IMR-90 (cell line): Measurements from ENCODE around the gene PLSCR3.

Experiments
- CEBPB ChIP-seq: IDR thresholded peaks from 2 replicates; pipeline ENCODE4 v1.6.1; 2012; ENCODE audit warnings: low read depth, low read length, improper control_type of control experiment
- CHD1 ChIP-seq: IDR thresholded peaks from 2 replicates; pipeline ENCODE4 v1.6.1; 2012; ENCODE audit warnings: low read depth, low read length, improper control_type of control experiment
- FOS ChIP-seq: fragments of 150-350 bp; IDR thresholded peaks from 2 replicates; pipeline ENCODE4 v1.6.1; 2016; ENCODE audit warnings: low read depth, low read length
- MAZ ChIP-seq: IDR thresholded peaks from 2 replicates; pipeline ENCODE4 v1.6.1; 2012; ENCODE audit warnings: low read depth, mild to moderate bottlenecking, low read length, improper control_type of control experiment, moderate library complexity, borderline replicate concordance
- MXI1 ChIP-seq: IDR thresholded peaks from 2 replicates; pipeline ENCODE4 v1.6.1; 2012; ENCODE audit warnings: low read depth, mild to moderate bottlenecking, low read length, moderate library complexity, borderline replicate concordance
- NFE2L2 ChIP-seq: fragments of 150-350 bp; IDR thresholded peaks from 2 replicates; pipeline ENCODE4 v1.6.1; 2016; ENCODE audit warnings: low read depth, mild to moderate bottlenecking, low read length
- POLR2A ChIP-seq: IDR thresholded peaks from 2 replicates; pipeline ENCODE4 v1.6.1; 2012; ENCODE audit warnings: mild to moderate bottlenecking, low read depth, low read length
- RAD21 ChIP-seq: IDR thresholded peaks from 2 replicates; pipeline ENCODE4 v1.6.1; 2012; ENCODE audit warnings: low read length, improper control_type of control experiment
- RCOR1 ChIP-seq: IDR thresholded peaks from 2 replicates; pipeline ENCODE4 v1.6.1; 2012; ENCODE audit warnings: mild to moderate bottlenecking, low read length, improper control_type of control experiment; ENCODE audit not compliant: insufficient replicate concordance
- RFX5 ChIP-seq: IDR thresholded peaks from 2 replicates; pipeline ENCODE4 v1.8.0; 2012; ENCODE audit warnings: low read depth, mild to moderate bottlenecking, low read length, moderate library complexity
- SMC3 ChIP-seq: fragments of 150-350 bp; IDR thresholded peaks from 2 replicates; pipeline ENCODE4 v1.6.1; 2016; ENCODE audit warnings: low read depth, mild to moderate bottlenecking, antibody characterized with exemption, low read length, moderate library complexity
- TF ChIP-seq, protein P1 (sequence below): conservative IDR thresholded peaks from 2 replicates; pipeline ENCODE4 v1.5.1; 2012; ENCODE audit warnings: mild to moderate bottlenecking, low read depth, low read length, improper control_type of control experiment
- TF ChIP-seq, protein P2 (sequence below): fragments of 150-350 bp; IDR thresholded peaks from 2 replicates; pipeline ENCODE4 v1.6.1; 2016; ENCODE audit warnings: low read depth, mild to moderate bottlenecking, low read length, moderate library complexity, borderline replicate concordance

DNA sequence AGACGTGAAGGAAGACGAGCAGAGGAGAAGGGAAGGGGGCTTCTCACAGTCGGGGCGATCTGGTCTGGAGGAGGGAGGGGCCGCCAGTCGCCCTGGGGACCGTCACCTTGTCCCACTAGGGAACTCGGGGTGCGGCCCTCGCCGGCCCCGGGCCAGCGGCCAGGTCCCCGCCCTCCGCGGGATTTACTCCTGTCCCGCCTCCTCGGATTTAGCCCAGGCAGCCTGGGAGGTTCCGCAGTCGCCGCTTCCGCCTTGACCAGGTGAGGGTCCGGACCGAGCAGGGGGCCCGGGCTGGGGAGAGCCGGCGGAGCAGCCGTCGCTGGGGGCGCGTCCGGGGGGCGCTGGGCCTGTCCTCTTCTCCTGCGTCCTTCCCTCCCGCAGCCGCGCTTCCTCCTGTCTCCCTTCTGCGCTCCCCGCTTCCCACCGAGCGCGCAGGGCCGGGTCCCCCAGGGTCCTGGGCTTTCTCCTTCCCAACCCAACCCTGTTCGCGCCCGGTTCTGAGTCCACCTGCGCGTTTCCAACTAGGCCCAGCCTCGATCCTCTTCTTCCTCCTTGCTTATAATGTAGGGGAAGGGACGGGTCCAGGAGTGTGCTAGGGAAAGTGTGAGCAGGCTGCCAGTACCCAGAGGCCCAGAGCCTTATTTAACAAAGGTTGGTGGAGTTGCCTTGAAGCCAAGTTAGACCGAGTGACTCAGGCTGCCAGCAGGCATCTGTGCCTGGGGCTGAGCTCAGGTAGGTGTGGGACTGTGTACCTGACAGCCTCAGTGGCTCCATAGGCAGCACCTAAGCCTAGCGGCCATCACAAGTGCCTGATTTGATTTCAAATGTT, 13.3 kb downstream of the PLSCR3 start, which contains the start of gene TNK1:
- TF ChIP-seq MXI1 (no peak), RFX5 (no peak), FOS (no peak), RCOR1 (no peak), RAD21 (no peak), POLR2A (no peak), MAZ (no peak), SMC3 (no peak), CEBPB (no peak), NFE2L2 (no peak), CHD1 (no peak)
- TF ChIP-seq, protein P1, sequence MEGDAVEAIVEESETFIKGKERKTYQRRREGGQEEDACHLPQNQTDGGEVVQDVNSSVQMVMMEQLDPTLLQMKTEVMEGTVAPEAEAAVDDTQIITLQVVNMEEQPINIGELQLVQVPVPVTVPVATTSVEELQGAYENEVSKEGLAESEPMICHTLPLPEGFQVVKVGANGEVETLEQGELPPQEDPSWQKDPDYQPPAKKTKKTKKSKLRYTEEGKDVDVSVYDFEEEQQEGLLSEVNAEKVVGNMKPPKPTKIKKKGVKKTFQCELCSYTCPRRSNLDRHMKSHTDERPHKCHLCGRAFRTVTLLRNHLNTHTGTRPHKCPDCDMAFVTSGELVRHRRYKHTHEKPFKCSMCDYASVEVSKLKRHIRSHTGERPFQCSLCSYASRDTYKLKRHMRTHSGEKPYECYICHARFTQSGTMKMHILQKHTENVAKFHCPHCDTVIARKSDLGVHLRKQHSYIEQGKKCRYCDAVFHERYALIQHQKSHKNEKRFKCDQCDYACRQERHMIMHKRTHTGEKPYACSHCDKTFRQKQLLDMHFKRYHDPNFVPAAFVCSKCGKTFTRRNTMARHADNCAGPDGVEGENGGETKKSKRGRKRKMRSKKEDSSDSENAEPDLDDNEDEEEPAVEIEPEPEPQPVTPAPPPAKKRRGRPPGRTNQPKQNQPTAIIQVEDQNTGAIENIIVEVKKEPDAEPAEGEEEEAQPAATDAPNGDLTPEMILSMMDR = no peak
- TF ChIP-seq, protein P2, sequence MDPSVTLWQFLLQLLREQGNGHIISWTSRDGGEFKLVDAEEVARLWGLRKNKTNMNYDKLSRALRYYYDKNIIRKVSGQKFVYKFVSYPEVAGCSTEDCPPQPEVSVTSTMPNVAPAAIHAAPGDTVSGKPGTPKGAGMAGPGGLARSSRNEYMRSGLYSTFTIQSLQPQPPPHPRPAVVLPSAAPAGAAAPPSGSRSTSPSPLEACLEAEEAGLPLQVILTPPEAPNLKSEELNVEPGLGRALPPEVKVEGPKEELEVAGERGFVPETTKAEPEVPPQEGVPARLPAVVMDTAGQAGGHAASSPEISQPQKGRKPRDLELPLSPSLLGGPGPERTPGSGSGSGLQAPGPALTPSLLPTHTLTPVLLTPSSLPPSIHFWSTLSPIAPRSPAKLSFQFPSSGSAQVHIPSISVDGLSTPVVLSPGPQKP = no peak
